ENCODE measurements around the gene ITPKC. TPM values are rescaled to one million over a fixed set of nuclear protein-coding genes. Genes with fewer than 3 reads are reported as not detected.
"Not testable (repeated sequence)": the region's sequence is repeated elsewhere in the genome, so short reads cannot be mapped to it uniquely, and the experiment has no call there.

Gene ITPKC
- total and polyA plus RNA-seq, 2 of the 13 experiments (the other 11 are each of a cell fraction or from before 2014, with no cell fraction given) = 6.9 to 11.2 TPM

GRCh38 chr19:40771101-40771862 is 54.4 kb downstream of the ITPKC start:
- H3K4me2 ChIP-seq (ENCODE audit: low read depth, low read length); H3K9ac ChIP-seq (ENCODE audit: insufficient read depth, low read depth, low read length); H3K36me3 ChIP-seq (replicated peaks in 1 of 2; ENCODE audit: control insufficient read depth in 1 of 2, insufficient read depth in 2 of 2, low read length in 2 of 2); H3K79me2 ChIP-seq (ENCODE audit: insufficient read depth, low read length); ATAC-seq; H3K27ac ChIP-seq (ENCODE audit: extremely low read length, insufficient read depth, low read length); CTCF ChIA-PET (ENCODE audit: low intra/inter-chr PET ratio, low total read pairs); H4K20me1 ChIP-seq (ENCODE audit: insufficient read depth, low read length); intact Hi-C loops (cut with micrococcal nuclease; ENCODE audit: unreplicated experiment); H2AFZ ChIP-seq (ENCODE audit: low read length); BruUV-seq (replicated peaks); in situ Hi-C loops (cut with HindIII; ENCODE audit: extremely low pct_ligation_motif_present, low pct_unique_long_range_greater_than_20kb); FAIRE-seq; H3K9me3 ChIP-seq (ENCODE audit: low read length); H3K4me3 ChIP-seq (replicated peaks in 1 of 3; ENCODE audit: insufficient read depth in 1 of 3, low read depth in 2 of 3, low read length in 3 of 3); H3K27me3 ChIP-seq (ENCODE audit: control insufficient read depth in 1 of 2, insufficient read depth in 2 of 2, low read length in 2 of 2): not testable (repeated sequence)
- POLR2A ChIA-PET = interaction anchor here (1.1 to 3.5 kb wide), 7 partner anchors 7 to 54 kb away, joined by 3 to 12 read pairs (median 6); partner anchors contain the start of genes ACTMAP, EGLN2 and RAB4B
- 83% methylated on average over 10 of the region's 10 CpGs for WGBS (ENCODE audit: low lambda C conversion rate)
- TF ChIP-seq POLR2A (IDR thresholded peaks at IDR 0.05; ENCODE audit: insufficient read depth in 1 of 2, low read depth in 2 of 2, low read length in 2 of 2) = peak in 1 of 2 experiments; percentile 55; a peak in 1 of 4 replicates
- TF ChIP-seq NFYB (CRISPR knock-in tag; IDR thresholded peaks at IDR 0.05) = peak; percentile 69
- TF ChIP-seq ZMYM4 (CRISPR knock-in tag; IDR thresholded peaks at IDR 0.05) = 0 out of 2 replicates have a peak, but pooled peaks have one; percentile 32
- peak; percentile 59 for TF ChIP-seq NFYC (CRISPR knock-in tag; IDR thresholded peaks at IDR 0.05)
- peak; percentile 14; the same call in 1 of the 2 replicates for TF ChIP-seq RFX5 (IDR thresholded peaks at IDR 0.05; ENCODE audit: low read depth, low read length)
- peak; percentile 34 for DNase-seq (ENCODE audit: low spot score)
- H3K4me1 ChIP-seq (ENCODE audit: insufficient read depth, low read length) = peaks cover 29% of the 10 kb centered on the region

DNA sequence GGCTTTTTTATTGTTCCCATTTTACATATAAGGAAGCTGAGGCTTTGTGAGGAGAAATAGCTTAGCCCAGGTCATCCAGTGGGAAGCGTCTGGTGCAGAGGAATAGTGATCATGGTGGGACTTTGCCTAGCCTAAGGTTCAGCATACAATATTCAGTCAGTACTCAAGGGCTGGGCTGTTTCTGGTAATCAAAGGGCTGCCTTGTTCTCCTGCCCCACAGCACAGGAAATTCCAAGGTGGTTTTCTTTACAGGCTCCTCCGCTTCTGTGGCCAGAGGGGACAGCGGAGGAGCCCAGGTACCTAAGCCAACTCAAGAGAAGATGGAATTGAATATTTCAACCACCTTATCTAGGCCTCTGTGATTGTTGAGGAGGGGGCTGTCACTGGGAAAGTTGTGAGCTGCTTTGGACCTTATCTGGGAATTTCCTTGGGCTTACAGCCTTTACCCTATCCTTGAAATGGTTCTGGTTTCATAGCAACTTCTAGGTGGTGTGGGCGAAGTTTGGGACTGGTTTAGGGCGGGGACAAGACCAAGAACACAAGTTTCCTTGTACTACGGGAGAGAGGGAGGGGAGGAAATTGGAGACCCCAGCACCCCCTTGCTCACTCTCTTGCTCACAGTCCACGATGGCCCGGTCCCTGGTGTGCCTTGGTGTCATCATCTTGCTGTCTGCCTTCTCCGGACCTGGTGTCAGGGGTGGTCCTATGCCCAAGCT is 58.2 kb downstream of the ITPKC start, which contains the start of gene MIA:
MIA (plus strand) TSS at position 606 of the 716 bp plus-strand sequence; CDS start at position 628, 22 bp downstream.
- Histone ChIP-seq H3K9me3 (ENCODE audit: low read length) (no peaks in the 10 kb centered on the region), H3K27ac (ENCODE audit: extremely low read length, insufficient read depth, low read length) (no peak within 1 kb of the TSS), H3K4me2 (ENCODE audit: low read depth, low read length) (no peak within 1 kb of the TSS), H3K4me3 (replicated peaks in 1 of 3; ENCODE audit: insufficient read depth in 1 of 3, low read depth in 2 of 3, low read length in 3 of 3) (no peak within 1 kb of the TSS), H2AFZ (ENCODE audit: low read length) (no peak within 1 kb of the TSS), H3K36me3 (replicated peaks in 1 of 2; ENCODE audit: control insufficient read depth in 1 of 2, insufficient read depth in 2 of 2, low read length in 2 of 2) (no peaks in the 10 kb centered on the region), H3K27me3 (ENCODE audit: control insufficient read depth in 1 of 2, insufficient read depth in 2 of 2, low read length in 2 of 2) (no peaks in the 10 kb centered on the region; a peak in 1 of 5 replicates), H3K9ac (ENCODE audit: insufficient read depth, low read depth, low read length) (no peak within 1 kb of the TSS), H3K4me1 (ENCODE audit: insufficient read depth, low read length) (peaks cover 40% of the 10 kb centered on the region), H3K79me2 (ENCODE audit: insufficient read depth, low read length) (no peaks in the 10 kb centered on the region), H4K20me1 (ENCODE audit: insufficient read depth, low read length) (no peaks in the 10 kb centered on the region)
- FAIRE-seq (no peak), ATAC-seq (no peak), DNase-seq (ENCODE audit: low spot score) (no peak)
- POLR2A ChIA-PET = interaction anchor here (1.4 kb wide), 1 partner anchor 25 kb away, joined by 4 read pairs; the partner anchor contains the start of genes ACTMAP and SNRPA
- in situ Hi-C loops (cut with HindIII; ENCODE audit: extremely low pct_ligation_motif_present, low pct_unique_long_range_greater_than_20kb) (no loop called here), intact Hi-C loops (cut with micrococcal nuclease; ENCODE audit: unreplicated experiment) (no loop called here)
- BruUV-seq (replicated peaks) = no TSS peak
- 61% methylated on average over 7 of the region's 9 CpGs for WGBS (ENCODE audit: low lambda C conversion rate)
- TF ChIP-seq ZNF598 (CRISPR knock-in tag; IDR thresholded peaks at IDR 0.05; ENCODE audit: borderline replicate concordance) (no peak), ZNF629 (CRISPR knock-in tag; conservative IDR thresholded peaks at IDR 0.05) (peak; percentile 48; the same call in 1 of the 2 replicates)
- CTCF ChIA-PET (ENCODE audit: low intra/inter-chr PET ratio, low total read pairs) = no interaction called here

Measured in HepG2 (cell line).